Erythroblast (primary cell): ENCODE results near the gene LENG9.

Source experiments
- GATA1 ChIP-seq: IDR thresholded peaks from 2 replicates; pipeline ENCODE4 v1.6.1; 2011; ENCODE audit warnings: low read depth, mild to moderate bottlenecking, control low read depth, low read length, moderate library complexity
- POLR2A ChIP-seq: IDR thresholded peaks from 2 replicates; pipeline ENCODE4 v1.6.1; 2011; ENCODE audit warnings: mild to moderate bottlenecking, low read length

DNA sequence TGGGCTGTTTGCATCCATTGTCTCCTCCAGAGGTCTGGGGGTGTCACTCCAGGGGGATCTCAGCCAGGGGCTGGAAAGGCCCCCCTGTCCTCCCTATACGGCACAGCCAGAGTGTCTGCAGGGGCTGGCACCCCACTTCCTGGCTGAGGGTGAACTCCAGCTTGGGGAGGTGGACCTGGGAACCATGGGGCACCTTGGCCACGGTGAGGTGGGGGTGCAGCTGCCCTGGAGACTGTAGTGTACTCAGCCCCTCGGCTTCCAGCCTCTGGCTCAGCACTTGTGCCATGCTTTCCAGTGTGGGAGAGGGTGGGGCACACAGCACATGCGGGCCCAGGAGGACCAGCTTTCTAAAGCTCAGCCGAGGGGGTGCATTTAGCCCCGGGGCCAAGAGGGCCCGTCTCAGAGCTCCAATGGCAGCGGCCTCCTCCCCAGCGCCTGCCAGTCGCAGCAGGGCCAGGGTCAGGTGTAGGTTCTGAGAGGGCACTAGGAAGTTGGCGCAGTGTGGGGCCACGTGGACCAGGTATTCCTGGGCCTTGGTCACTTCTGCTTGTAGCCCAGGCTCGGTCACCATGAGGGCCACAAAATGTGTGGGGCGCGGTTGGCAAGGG is 1.4 kb downstream of the LENG9 start:
- TF ChIP-seq POLR2A = no peak
- TF ChIP-seq GATA1 = no peak
